ENCODE results near the gene GGCT. TPM values are rescaled to one million over a fixed set of nuclear protein-coding genes. Genes with fewer than 3 reads are reported as not detected.

GGCT gene
- polyA plus RNA-seq, 1 donor (not counting 4 experiments of a cell fraction or from before 2014, with no cell fraction given) = 59.8 TPM

GRCh38 chr7:30511973-30512662 is 7.5 kb upstream of the GGCT start:
- no peaks in the 10 kb centered on the region for H3K79me2 ChIP-seq (ENCODE audit: control insufficient read depth, insufficient read depth, low read length)
- H3K27ac ChIP-seq (ENCODE audit: control insufficient read depth, insufficient read depth, low read length) = no peak overlapping the region
- H2AFZ ChIP-seq (ENCODE audit: control insufficient read depth, low read length) = no peak overlapping the region
- H3K9me3 ChIP-seq (ENCODE audit: control insufficient read depth, low read depth, low read length) = no peaks in the 10 kb centered on the region
- no peaks in the 10 kb centered on the region for H3K36me3 ChIP-seq (ENCODE audit: control insufficient read depth in 2 of 2, extremely low read depth in 1 of 2, insufficient read depth in 2 of 2, low read length in 2 of 2)
- no peak for TF ChIP-seq EZH2 (IDR thresholded peaks at IDR 0.05; ENCODE audit: low read length)
- TF ChIP-seq CTCF (optimal IDR thresholded peaks at IDR 0.05 in 1 of 3, IDR thresholded peaks at IDR 0.05 in 1 of 3, conservative IDR thresholded peaks at IDR 0.05 in 1 of 3; ENCODE audit: extremely low read depth in 1 of 3, insufficient read depth in 2 of 3, low read length in 3 of 3) = no peak
- no peak overlapping the region for H3K9ac ChIP-seq (ENCODE audit: control insufficient read depth, extremely low read depth, insufficient read depth, low read length)
- H3K4me3 ChIP-seq (ENCODE audit: control insufficient read depth in 2 of 3, extremely low read depth in 1 of 3, insufficient read depth in 2 of 3, low read depth in 1 of 3, low read length in 3 of 3) = no peak overlapping the region
- no peaks in the 10 kb centered on the region for H4K20me1 ChIP-seq (ENCODE audit: control insufficient read depth, extremely low read depth, insufficient read depth, low read length)
- no peaks in the 10 kb centered on the region for H3K9me1 ChIP-seq (ENCODE audit: control insufficient read depth, extremely low read depth, insufficient read depth, low read length)
- DNase-seq (ENCODE audit: low read depth, low spot score) (no peak), FAIRE-seq (no peak)
- dilution Hi-C loops (cut with MboI; ENCODE audit: extremely low pct_ligation_motif_present, low sequenced_read_pairs) = no loop called here
- H3K4me1 ChIP-seq (ENCODE audit: control insufficient read depth, extremely low read depth, insufficient read depth, low read length) = peaks cover 13% of the 10 kb centered on the region
- no peaks in the 10 kb centered on the region for H3K27me3 ChIP-seq (ENCODE audit: control insufficient read depth, extremely low read depth, insufficient read depth, low read length)
- H3K4me2 ChIP-seq (ENCODE audit: control insufficient read depth, extremely low read depth, insufficient read depth, low read depth, low read length) = no peak overlapping the region

DNA sequence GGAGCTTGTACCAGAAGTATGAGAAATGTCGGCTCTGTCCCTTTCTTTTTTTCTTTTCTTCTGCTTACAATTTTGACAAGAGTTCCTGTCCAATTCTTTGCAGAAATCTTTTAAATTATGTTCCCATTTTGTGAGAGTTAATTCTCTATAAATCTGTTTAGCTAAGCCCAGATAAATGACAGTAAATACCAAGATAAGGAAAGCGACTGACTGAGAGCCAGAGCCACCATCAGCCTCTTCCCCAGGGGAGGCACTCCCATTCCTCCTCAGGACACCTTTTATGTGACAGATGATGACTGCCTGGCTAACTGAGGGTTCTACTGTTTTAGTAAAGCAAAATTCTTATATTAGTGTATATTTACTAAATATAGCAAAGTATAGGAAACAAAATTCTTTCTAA is 6.9 kb upstream of the GGCT start:
- Histone ChIP-seq H3K4me1 (ENCODE audit: control insufficient read depth, extremely low read depth, insufficient read depth, low read length) (peaks cover 13% of the 10 kb centered on the region), H3K27ac (ENCODE audit: control insufficient read depth, insufficient read depth, low read length) (no peak overlapping the region), H3K4me3 (ENCODE audit: control insufficient read depth in 2 of 3, extremely low read depth in 1 of 3, insufficient read depth in 2 of 3, low read depth in 1 of 3, low read length in 3 of 3) (no peak overlapping the region), H3K27me3 (ENCODE audit: control insufficient read depth, extremely low read depth, insufficient read depth, low read length) (no peaks in the 10 kb centered on the region), H3K36me3 (ENCODE audit: control insufficient read depth in 2 of 2, extremely low read depth in 1 of 2, insufficient read depth in 2 of 2, low read length in 2 of 2) (no peaks in the 10 kb centered on the region), H2AFZ (ENCODE audit: control insufficient read depth, low read length) (no peak overlapping the region), H3K4me2 (ENCODE audit: control insufficient read depth, extremely low read depth, insufficient read depth, low read depth, low read length) (no peak overlapping the region), H3K9ac (ENCODE audit: control insufficient read depth, extremely low read depth, insufficient read depth, low read length) (no peak overlapping the region), H3K9me1 (ENCODE audit: control insufficient read depth, extremely low read depth, insufficient read depth, low read length) (no peaks in the 10 kb centered on the region), H3K79me2 (ENCODE audit: control insufficient read depth, insufficient read depth, low read length) (no peaks in the 10 kb centered on the region), H3K9me3 (ENCODE audit: control insufficient read depth, low read depth, low read length) (no peaks in the 10 kb centered on the region), H4K20me1 (ENCODE audit: control insufficient read depth, extremely low read depth, insufficient read depth, low read length) (no peaks in the 10 kb centered on the region)
- TF ChIP-seq CTCF (optimal IDR thresholded peaks at IDR 0.05 in 1 of 3, IDR thresholded peaks at IDR 0.05 in 1 of 3, conservative IDR thresholded peaks at IDR 0.05 in 1 of 3; ENCODE audit: extremely low read depth in 1 of 3, insufficient read depth in 2 of 3, low read length in 3 of 3) = no peak
- TF ChIP-seq EZH2 (IDR thresholded peaks at IDR 0.05; ENCODE audit: low read length) = no peak
- dilution Hi-C loops (cut with MboI; ENCODE audit: extremely low pct_ligation_motif_present, low sequenced_read_pairs) = no loop called here
- no peak for DNase-seq (ENCODE audit: low read depth, low spot score)
- no peak for FAIRE-seq
